Measurements from ENCODE around the gene DCP1B.

DCP1B gene

DNA sequence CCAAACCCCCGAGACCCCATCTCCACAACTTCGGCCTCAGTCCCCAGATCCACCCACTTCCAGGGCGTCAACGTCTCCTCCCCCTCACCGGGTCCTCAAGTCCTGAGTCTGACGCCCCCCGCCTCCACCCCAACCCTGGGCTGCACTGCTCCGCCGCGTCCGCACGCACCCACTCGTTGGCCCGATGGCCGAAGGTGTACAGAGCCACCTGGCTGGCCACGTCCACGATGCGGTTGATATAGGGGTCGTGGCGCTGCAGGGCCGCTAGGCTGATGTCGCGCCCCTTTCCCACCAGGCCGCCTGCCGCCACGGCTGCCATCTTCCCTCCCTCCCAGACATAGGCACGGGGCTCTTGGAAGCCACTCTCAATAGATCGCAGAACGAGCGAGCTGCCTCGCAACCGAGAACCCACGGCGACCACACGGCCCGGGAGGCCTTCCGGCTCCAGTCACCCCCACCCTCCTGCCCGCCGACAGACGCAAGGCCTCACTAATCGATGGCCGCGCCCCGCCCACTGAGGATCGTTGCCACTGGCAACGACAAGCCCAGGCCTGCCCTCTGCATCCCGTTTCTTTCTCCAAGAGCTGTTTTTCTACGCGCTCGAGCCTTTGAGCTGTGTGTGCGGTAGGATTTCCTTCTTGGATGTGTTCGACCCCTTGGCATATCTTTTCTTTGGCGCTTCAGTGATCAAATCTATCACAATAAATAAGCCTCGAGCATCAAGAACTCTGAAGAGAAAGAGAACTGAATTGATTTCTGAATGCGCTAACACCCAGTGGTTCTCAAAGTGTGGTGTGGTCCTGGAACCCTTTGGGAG lies at the start of gene DCP1B:
Gene DCP1B, minus strand, starts transcription at position 345 of the 817 bp plus-strand sequence. Its CDS starts 26 bp downstream, at position 319.
- peak; percentile 90 to 93 for DNase-seq

DNA sequence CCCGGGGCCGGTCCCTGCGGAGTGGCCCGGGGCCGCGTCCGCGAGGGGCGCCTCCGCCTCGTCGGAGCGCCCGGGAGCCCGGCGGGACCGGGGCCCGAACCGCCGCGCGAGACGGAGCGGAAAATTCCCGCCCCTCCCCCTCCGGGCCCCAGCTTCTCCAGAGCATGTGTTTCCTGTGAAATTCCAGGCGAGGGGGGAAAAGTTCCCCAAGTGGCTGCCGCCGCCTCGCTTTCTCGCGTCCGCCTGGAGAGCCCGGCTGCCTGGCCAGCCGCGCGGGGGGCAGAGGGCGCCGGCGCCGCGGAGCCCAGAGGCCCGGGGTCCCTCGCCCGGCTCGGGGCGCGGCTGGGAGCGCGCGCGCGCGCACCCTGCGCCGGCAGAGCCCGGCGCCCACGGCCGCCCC lies 49.4 kb upstream of the DCP1B start:
- DNase-seq, result no peak

- DNase-seq, result peak; percentile 26 to 35
Observed at GRCh38 chr12:2052826-2053678, 48.8 kb upstream of the DCP1B start, which contains the start of gene CACNA1C. TSS of gene CACNA1C (plus strand) at chr12:2052987. CDS start at chr12:2053563, 576 bp downstream.

- DNase-seq, result no peak
Observed at GRCh38 chr12:2051700-2052621, 47.7 kb upstream of the DCP1B start.

GRCh38 chr12:2049604-2050540 lies 45.6 kb upstream of the DCP1B start:
- DNase-seq, result no peak

DNA sequence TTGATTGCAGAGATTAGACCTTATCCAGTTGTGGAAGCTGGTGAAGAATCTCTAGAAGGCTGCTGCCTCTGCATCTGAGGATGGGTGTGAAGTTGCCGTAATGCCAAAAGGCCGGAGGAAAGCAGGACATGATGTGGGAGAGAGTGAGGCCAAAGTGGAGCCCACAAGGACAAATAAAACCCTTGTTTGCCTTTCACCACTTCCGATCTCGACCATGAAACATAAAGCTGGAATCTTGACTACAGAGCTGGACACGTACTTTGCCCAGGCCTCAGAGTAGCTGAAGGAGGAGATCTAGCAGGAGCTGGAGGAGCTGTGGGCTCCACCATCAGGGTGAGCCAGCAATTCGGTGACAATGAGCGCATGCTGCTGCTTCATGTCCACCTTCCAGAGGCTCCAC lies 43.5 kb upstream of the DCP1B start:
- DNase-seq, result no peak

DNA sequence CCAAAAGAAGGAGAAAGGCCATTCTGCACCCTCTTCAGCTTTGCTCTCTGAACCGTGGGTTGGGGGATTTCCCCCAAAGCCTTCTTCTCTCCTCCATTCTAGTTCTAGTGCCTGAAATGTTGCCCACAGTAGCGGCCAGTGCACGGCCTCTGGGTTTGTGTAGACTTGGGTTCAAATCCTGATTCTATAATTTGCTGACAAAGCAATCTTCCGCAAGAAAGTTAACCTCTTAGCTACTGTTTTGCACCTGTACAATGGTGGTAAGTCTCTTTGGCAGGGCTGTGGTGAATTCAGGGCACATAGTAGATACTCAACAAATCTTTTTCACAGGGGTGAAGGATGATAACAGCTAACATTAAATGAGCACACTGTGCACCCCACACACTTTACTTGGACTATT lies 42.7 kb upstream of the DCP1B start:
- DNase-seq, result no peak

DNA sequence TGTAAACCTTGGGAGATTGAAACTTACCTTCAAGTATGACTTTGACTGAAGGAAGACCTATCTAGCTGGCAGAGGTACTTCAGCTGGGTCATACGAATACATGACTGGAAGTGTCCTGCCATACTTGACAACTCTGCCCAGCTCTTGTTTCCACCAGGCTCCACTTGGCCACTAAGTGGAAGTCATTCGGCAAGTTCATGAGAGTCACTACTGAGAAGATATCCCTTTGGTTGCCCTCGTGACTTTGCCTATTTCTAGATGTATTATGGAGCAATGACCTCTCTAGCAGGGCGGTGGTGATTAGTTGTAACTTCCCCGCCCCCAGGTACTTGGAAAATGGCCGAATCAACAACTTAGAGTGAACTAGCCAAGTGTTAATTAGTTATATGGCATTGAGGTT lies 39.9 kb upstream of the DCP1B start:
- no peak for DNase-seq

DNA sequence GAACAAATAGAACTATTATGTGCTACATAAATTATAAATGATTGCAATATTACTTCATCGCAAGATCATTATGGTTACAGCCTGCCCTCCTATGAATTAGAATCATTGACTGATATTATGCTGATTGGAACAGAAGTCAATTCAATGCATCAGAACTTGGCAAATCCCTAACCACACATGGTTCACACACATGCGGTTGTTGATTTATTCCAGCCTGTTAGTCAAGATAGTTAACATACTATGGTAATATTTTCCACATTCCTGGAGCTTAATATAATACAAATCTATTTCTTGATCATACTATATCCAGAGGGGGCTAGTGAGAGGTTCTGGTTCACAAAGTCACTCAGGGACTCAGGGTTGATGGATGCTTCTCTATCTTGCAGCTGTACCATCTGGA lies 38.8 kb upstream of the DCP1B start:
- DNase-seq, result no peak

DNA sequence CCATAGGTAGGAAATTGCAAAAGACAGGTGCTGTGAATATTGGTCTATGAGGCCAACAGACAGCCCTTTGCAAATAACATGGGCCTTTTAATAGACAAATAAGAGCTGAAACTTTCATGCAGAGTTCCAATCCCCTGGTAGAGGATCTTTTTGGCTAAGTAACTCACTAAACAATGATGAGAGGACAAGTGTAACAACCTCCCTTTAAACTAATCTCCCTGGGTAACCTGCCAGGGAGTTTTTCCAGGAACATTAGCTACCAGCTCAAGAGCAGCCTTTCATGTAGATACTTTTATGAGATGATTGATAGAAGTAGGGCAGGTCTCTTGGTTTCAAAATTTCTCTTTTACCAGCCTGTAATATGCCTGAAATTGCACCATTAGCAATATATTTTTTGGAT lies 34.8 kb upstream of the DCP1B start:
- no peak for DNase-seq

GRCh38 chr12:2035431-2036055 lies 31.3 kb upstream of the DCP1B start:
- DNase-seq, result no peak

- DNase-seq, result peak; percentile 80 to 92
Observed at GRCh38 chr12:2034633-2035430, 30.6 kb upstream of the DCP1B start.

DNA sequence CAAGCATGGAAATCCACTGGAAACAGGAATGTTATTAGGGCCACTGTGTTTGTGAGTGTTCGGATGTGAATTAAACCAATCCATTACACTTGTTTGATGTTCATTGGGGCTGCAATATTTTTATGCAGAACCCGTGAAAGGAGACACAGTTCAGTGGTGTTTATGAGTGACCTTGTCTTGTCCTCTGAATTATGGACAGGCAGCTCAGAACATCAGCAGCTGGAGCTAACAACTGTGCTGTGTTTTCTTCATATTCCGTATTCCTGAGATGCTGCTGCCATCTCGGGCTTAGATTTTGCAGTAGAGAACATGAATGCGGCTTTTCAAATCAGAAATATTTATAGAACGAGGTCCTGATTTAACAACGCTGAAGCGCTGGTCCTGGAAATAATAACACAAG lies 28.2 kb upstream of the DCP1B start:
- no peak for DNase-seq

DNA sequence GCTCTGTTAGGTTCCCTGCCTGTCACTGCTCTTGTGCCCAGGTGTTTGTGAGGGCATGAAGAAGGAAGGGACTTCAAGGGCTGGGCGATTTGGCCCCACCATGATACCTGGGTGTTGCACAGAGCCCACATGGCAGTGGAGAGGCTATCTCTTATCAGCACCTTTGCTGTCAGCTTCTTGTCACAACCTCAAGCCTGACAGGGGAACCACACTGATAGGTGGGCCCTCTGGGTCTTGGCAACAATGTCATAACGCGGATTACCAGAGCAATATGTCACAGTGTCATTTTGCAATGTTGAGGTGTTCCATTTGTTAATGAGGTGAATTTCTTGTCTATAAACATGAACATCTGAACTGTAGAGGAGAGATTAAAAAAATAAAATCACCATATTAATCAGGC lies 25.6 kb upstream of the DCP1B start:
- DNase-seq, result no peak

GRCh38 chr12:2027351-2027750 lies 23.1 kb upstream of the DCP1B start:
- DNase-seq, result no peak

GRCh38 chr12:2023365-2023764 lies 19.1 kb upstream of the DCP1B start:
- DNase-seq, result no peak

DNA sequence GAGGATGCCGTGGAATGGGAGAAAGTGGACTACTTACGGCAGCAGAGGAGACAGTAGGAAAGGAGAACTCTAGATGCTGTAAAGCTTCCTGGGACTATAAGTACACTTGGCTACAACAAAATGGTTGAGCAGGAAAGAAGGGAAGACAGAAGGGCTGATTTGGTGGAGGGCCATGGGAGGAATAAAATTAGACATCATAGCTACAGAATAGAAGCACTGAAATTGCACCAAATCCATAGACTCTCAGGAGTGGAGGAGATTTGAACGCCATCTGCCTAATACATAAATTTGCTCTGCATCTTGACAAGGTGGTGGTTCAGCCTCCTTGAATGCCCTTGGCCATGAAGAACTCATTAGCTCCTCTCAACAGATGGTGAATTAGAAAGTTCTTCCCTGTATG lies 16.3 kb upstream of the DCP1B start:
- no peak for DNase-seq

- no peak for DNase-seq
Observed at GRCh38 chr12:2019126-2019525, 14.9 kb upstream of the DCP1B start.

GRCh38 chr12:2018391-2018790 lies 14.1 kb upstream of the DCP1B start:
- DNase-seq, result no peak

Measured in stimulated activated CD4-positive, alpha-beta T cell treated with anti-CD3 and anti-CD28 coated beads, Interleukin-4, amount 100 ng/mL, for 4 hours (primary cell).